Measurements from ENCODE around the gene LASP1NB.

Gene LASP1NB

DNA sequence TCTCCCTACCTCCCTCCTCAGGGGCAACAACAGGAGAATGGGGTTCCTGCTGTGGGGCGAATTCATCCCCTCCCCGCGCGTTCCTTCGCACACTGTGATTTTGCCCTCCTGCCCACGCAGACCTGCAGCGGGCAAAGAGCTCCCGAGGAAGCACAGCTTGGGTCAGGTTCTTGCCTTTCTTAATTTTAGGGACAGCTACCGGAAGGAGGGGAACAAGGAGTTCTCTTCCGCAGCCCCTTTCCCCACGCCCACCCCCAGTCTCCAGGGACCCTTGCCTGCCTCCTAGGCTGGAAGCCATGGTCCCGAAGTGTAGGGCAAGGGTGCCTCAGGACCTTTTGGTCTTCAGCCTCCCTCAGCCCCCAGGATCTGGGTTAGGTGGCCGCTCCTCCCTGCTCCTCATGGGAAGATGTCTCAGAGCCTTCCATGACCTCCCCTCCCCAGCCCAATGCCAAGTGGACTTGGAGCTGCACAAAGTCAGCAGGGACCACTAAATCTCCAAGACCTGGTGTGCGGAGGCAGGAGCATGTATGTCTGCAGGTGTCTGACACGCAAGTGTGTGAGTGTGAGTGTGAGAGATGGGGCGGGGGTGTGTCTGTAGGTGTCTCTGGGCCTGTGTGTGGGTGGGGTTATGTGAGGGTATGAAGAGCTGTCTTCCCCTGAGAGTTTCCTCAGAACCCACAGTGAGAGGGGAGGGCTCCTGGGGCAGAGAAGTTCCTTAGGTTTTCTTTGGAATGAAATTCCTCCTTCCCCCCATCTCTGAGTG lies 5.9 kb upstream of the LASP1NB start:
- peaks cover 66% of the 10 kb centered on the region for H3K36me3 ChIP-seq (ENCODE audit: insufficient read depth, low read length)
- no peak overlapping the region for H3K27ac ChIP-seq (ENCODE audit: low read depth, low read length)
- peaks cover 20% of the 10 kb centered on the region for H3K79me2 ChIP-seq (ENCODE audit: insufficient read depth, low read length)
- peaks cover 61% of the 10 kb centered on the region for H4K20me1 ChIP-seq (ENCODE audit: insufficient read depth, low read length)
- DNase-seq (ENCODE audit: insufficient read length, low spot score, missing footprints) = no peak
- peaks cover 20% of the 10 kb centered on the region for H3K4me1 ChIP-seq (ENCODE audit: insufficient read depth, low read length)
- H2AFZ ChIP-seq (ENCODE audit: low read length) = no peak overlapping the region
- no peak overlapping the region for H3K4me2 ChIP-seq (ENCODE audit: insufficient read depth, low read length)
- H3K9me3 ChIP-seq (ENCODE audit: low read depth, low read length) = no peaks in the 10 kb centered on the region
- H3K4me3 ChIP-seq (ENCODE audit: insufficient read depth, low read length) = no peak overlapping the region
- no peak for TF ChIP-seq CTCF (IDR thresholded peaks at IDR 0.05; ENCODE audit: extremely low read depth, low read depth, low read length)
- no peaks in the 10 kb centered on the region for H3K27me3 ChIP-seq (ENCODE audit: insufficient read depth, low read length)

GRCh38 chr17:38920374-38921291 lies 4.8 kb upstream of the LASP1NB start:
- H3K4me1 ChIP-seq (ENCODE audit: insufficient read depth, low read length) = peaks cover 20% of the 10 kb centered on the region
- no peak overlapping the region for H3K27ac ChIP-seq (ENCODE audit: low read depth, low read length)

DNA sequence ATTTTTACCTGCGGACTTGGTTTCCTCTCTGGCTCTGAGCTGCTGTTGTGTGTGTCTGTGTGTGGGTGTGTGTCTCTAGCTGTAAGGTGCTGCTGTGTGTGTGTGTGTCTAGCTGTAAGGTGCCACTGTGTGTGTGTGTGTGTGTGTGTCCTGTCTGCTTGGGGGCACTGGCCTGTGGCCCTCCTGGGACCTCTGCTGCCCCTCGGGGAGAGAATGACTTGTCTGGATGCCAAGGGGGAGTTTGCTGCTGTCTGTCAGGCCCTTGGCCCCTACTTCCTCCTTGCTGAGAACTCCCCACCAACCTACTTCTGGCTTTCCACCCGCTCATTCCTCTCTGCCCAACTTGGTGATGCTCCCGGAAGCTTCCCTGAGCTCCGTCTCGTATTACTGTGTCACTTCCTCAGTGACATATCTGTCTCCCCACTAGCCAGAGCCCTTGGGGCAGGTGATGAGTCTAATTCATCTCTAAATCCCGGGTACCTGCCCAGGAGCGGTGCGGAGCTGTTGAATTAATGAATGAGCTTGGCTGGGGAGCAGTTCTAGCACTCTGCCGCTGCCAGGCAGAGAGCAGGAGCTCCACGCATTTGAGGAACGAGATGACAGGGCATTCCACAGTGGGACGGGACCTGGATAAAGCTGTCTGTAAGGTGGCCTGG lies 3.5 kb upstream of the LASP1NB start:
- H3K79me2 ChIP-seq (ENCODE audit: insufficient read depth, low read length) = peaks cover 3% of the 10 kb centered on the region
- peak overlapping the region; percentile 20 for H3K27ac ChIP-seq (ENCODE audit: low read depth, low read length)
- peaks cover 43% of the 10 kb centered on the region for H4K20me1 ChIP-seq (ENCODE audit: insufficient read depth, low read length)
- no peak for DNase-seq (ENCODE audit: insufficient read length, low spot score, missing footprints)
- no peak overlapping the region for H3K4me3 ChIP-seq (ENCODE audit: insufficient read depth, low read length)
- TF ChIP-seq CTCF (IDR thresholded peaks at IDR 0.05; ENCODE audit: extremely low read depth, low read depth, low read length) = no peak
- peaks cover 47% of the 10 kb centered on the region for H3K36me3 ChIP-seq (ENCODE audit: insufficient read depth, low read length)
- H3K27me3 ChIP-seq (ENCODE audit: insufficient read depth, low read length) = no peaks in the 10 kb centered on the region
- H3K4me2 ChIP-seq (ENCODE audit: insufficient read depth, low read length) = no peak overlapping the region
- H3K9me3 ChIP-seq (ENCODE audit: low read depth, low read length) = no peaks in the 10 kb centered on the region
- peaks cover 20% of the 10 kb centered on the region for H3K4me1 ChIP-seq (ENCODE audit: insufficient read depth, low read length)
- no peak overlapping the region for H2AFZ ChIP-seq (ENCODE audit: low read length)

More at GRCh38 chr17:38920374-38921291, 4.8 kb upstream of the LASP1NB start:
- DNase-seq (ENCODE audit: insufficient read length, low spot score, missing footprints) = no peak
- no peak overlapping the region for H3K4me3 ChIP-seq (ENCODE audit: insufficient read depth, low read length)
- H4K20me1 ChIP-seq (ENCODE audit: insufficient read depth, low read length) = peaks cover 49% of the 10 kb centered on the region
- H3K36me3 ChIP-seq (ENCODE audit: insufficient read depth, low read length) = peaks cover 55% of the 10 kb centered on the region
- no peaks in the 10 kb centered on the region for H3K9me3 ChIP-seq (ENCODE audit: low read depth, low read length)
- H3K27me3 ChIP-seq (ENCODE audit: insufficient read depth, low read length) = no peaks in the 10 kb centered on the region
- peaks cover 9% of the 10 kb centered on the region for H3K79me2 ChIP-seq (ENCODE audit: insufficient read depth, low read length)
- TF ChIP-seq CTCF (IDR thresholded peaks at IDR 0.05; ENCODE audit: extremely low read depth, low read depth, low read length) = no peak
- H3K4me2 ChIP-seq (ENCODE audit: insufficient read depth, low read length) = no peak overlapping the region
- no peak overlapping the region for H2AFZ ChIP-seq (ENCODE audit: low read length)

All from osteoblast (primary cell).